GM19438 (cell line): ENCODE results near the gene TMEM219.
"Not testable (repeated sequence)": the region's sequence is repeated elsewhere in the genome, so short reads cannot be mapped to it uniquely, and the experiment has no call there.

Experiments used
- ATAC-seq: cut with Tn5 transposase; IDR thresholded peaks from one replicate; pipeline ENCODE4 v1.9.1; 2021; ENCODE audit warnings: low read depth; ENCODE audit not compliant: unreplicated experiment

The TMEM219 gene

GRCh38 chr16:30009990-30010843, 48.3 kb downstream of the TMEM219 start:
- ATAC-seq = no peak

- ATAC-seq = no peak
Measured at GRCh38 chr16:30010844-30011713, 49.2 kb downstream of the TMEM219 start, which contains the start of gene DOC2A. Gene DOC2A, minus strand, starts transcription at chr16:30011027. Its CDS starts 805 bp downstream, at chr16:30010222.

GRCh38 chr16:30011714-30012504, 50.0 kb downstream of the TMEM219 start:
- no peak for ATAC-seq

DNA sequence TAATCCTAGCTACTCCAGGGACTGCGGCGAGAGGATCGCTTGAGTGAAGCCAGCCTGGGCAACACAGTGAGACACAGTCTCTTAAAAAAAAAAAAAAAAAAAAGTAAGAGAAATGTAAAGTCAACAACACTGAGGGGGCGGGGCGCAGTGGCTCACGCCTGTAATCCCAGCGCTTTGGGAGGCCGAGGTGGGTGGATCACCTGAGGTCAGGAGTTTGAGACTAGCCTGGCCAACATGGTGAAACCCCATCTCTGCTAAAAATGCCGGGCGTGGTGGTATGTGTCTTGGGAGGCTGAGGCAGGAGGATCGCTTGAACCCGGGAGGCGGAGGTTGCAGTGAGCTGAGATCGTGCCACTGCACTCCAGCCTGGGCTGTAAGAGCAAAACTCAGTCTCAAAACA, 50.7 kb downstream of the TMEM219 start:
- ATAC-seq = not testable (repeated sequence)

DNA sequence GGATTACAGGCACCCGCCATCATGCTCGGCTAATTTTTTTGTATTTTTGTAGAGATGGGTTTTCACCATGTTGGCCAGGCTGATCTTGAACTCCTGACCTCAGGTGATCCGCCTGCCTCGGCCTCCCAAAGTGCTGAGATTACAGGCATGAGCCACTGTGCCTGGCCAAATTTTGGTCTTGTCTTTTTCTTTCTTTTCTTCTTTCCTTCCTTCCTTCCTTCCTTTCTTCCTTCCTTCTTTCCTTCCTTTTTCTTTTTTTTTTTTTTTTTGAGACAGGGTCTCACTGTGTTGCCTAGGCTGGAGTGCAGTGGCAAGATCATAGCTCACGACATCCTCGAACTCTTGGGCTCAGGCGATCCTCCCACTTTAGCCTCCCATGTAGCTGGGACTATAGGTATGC, 53.6 kb downstream of the TMEM219 start:
- ATAC-seq = not testable (repeated sequence)

DNA sequence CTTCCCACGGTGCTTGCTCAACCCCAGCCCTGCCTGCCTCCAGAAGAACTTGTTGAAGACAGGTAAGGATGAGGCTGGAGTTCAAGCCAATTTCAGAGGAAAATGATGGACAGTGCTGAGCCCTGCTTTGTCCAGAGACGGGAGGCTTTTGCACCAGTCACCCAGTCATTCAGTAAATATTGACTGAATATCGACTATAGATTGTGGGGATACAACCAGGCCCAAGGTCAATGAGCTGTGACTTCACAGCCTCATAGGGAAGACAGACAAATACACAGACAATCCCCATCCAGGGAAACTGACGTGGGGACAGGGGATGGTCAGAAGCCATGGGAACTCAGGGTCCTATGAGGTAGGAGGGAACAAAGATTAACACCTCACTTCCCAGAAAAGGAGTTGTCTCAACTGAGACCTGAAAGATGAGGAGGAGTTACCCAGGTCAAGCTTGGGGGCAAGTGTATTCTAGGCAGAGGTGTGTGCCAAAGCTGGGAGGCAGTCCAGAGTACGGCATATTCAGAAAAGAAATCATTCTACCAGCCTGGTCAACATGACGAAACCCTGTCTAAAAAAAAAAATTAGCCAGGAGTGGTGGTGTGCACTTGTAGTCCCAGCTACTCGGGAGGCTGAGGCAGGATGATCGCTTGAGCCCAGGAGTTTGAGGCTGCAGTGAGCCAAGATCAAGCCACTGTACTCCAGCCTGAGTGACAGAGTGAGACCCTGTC, 54.8 kb downstream of the TMEM219 start:
- no peak for ATAC-seq

GRCh38 chr16:30017277-30017656, 55.4 kb downstream of the TMEM219 start:
- ATAC-seq = no peak

DNA sequence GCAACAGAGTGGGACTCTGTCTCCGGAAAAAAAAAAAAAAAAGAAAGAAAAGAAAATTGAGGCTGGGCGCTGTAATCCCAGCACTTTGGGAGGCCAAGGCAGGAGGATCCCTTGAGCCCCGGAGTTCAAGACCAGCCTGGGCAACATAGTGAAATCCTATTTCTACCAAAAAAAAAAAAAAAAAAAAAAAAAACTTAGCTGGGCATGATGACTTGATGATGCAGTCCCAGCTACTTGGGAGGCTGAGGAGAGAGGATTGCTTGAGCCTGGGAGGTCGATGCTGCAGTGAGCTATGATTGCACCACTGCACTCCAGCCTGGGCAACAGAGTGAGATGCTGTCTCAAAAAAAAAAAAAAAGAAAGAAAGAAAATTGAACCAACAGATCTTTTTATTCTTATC, 56.1 kb downstream of the TMEM219 start:
- not testable (repeated sequence) for ATAC-seq

GRCh38 chr16:30018731-30019158, 56.9 kb downstream of the TMEM219 start:
- ATAC-seq = no peak
